ENCODE measurements around the gene MICB.

Gene MICB

DNA sequence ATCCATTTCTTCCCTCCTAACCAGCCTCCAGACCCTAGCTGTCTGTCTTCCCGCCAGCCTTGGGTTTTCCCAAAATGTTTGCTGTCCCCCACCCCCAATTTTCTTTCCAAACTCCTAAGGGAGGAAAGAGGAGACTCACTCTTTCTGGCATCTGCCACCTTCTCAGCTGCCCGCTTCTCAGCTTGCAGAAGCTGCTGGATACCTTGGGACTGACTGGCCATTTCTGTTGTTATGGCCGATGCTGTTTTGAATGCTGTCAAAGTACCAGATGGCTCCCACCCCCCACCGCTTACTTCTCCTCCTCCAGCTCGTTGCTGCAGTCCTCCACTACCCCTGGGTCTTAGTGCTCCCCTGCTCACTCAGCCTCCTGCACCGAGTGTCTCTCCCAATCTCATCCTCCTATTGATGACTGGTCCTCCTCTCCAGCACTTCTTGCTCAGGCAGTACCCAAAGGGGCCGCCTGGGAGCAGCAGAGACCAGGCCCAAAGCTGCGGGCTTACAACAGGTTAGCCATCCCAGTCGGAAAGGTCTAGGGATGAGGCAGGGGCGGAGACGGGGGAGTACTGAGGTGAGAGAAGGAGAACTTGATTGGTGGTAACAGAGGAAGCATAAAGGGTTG lies 48.5 kb downstream of the MICB start, which contains the start of gene ATP6V1G2:
Gene ATP6V1G2 (minus strand): TSS at position 270 of the 619 bp plus-strand sequence. CDS start 49 bp downstream, at position 221.
- peaks cover 65% of the 10 kb centered on the region for H3K4me1 ChIP-seq (ENCODE audit: control insufficient read depth, low read length)
- no peaks in the 10 kb centered on the region for H4K20me1 ChIP-seq (ENCODE audit: control insufficient read depth, insufficient read depth, low read depth, low read length)
- no peaks in the 10 kb centered on the region for H3K9me2 ChIP-seq (replicated peaks; ENCODE audit: control insufficient read depth, low read length)
- peak within 1 kb of the TSS; percentile 65 for H3K27ac ChIP-seq (ENCODE audit: low read depth, low read length)
- TF ChIP-seq EZH2phosphoT487 (IDR thresholded peaks at IDR 0.05; ENCODE audit: borderline replicate concordance, low read length): no peak
- TF ChIP-seq, protein P1, sequence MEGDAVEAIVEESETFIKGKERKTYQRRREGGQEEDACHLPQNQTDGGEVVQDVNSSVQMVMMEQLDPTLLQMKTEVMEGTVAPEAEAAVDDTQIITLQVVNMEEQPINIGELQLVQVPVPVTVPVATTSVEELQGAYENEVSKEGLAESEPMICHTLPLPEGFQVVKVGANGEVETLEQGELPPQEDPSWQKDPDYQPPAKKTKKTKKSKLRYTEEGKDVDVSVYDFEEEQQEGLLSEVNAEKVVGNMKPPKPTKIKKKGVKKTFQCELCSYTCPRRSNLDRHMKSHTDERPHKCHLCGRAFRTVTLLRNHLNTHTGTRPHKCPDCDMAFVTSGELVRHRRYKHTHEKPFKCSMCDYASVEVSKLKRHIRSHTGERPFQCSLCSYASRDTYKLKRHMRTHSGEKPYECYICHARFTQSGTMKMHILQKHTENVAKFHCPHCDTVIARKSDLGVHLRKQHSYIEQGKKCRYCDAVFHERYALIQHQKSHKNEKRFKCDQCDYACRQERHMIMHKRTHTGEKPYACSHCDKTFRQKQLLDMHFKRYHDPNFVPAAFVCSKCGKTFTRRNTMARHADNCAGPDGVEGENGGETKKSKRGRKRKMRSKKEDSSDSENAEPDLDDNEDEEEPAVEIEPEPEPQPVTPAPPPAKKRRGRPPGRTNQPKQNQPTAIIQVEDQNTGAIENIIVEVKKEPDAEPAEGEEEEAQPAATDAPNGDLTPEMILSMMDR (IDR thresholded peaks at IDR 0.05; ENCODE audit: low read depth, low read length, poor library complexity, severe bottlenecking): peak; percentile 99
- H3F3A ChIP-seq (ENCODE audit: control insufficient read depth, insufficient read depth): peaks cover 22% of the 10 kb centered on the region
- H3K4me3 ChIP-seq (ENCODE audit: low read length): peak within 1 kb of the TSS; percentile 81
- peak within 1 kb of the TSS; percentile 95 for H3K4me2 ChIP-seq (ENCODE audit: low read length)
- H3K27me3 ChIP-seq (ENCODE audit: control insufficient read depth, low read length): no peaks in the 10 kb centered on the region
- H3K9me3 ChIP-seq (ENCODE audit: control insufficient read depth, insufficient read depth, low read length): no peaks in the 10 kb centered on the region
- peaks cover 31% of the 10 kb centered on the region for H3K36me3 ChIP-seq (ENCODE audit: control insufficient read depth, low read length)
- H3K79me2 ChIP-seq (ENCODE audit: control insufficient read depth, low read length): peaks cover 33% of the 10 kb centered on the region

DNA sequence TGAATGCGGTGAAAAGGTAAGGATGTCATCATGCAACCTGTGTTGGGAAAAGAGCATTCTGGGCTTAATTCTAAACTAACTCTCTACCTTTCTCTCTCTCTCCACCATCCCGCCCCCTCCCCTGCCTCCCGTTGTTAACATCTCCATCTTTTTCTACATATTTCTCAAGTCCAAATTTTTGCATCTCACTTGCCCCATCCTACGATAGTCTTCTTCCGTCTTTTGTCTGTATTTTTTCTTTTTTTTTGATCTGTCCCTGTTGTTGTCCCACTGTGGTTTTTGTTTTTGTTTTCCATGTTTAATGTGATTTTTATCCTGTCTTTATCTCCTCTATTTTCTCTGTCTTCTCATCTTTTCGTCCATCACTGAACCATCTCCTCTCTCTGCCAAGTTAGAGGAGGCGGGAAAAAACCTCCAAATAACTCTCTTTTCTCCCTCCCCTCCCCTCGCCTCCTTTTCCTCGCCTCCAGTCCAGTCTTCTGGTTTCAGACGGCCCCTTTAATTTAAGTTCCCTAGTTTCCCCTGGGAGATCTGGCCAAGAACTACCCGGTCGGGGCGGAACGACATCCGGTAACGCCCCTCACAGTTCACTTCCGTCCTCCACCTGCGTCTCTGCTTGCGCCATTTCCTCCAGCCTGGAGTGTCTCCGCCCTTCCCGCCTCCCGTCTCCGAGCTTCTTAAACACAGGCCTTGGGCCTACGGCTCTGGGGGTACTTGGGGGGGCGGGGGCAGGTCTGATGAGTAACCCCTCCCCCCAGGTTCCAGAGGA lies 49.2 kb downstream of the MICB start, which contains the start of gene NFKBIL1:
Gene NFKBIL1 (plus strand): TSS at position 651 of the 769 bp plus-strand sequence. CDS start 87 bp downstream, at position 738.
- peak within 1 kb of the TSS; percentile 65 for H3K27ac ChIP-seq (ENCODE audit: low read depth, low read length)
- peaks cover 26% of the 10 kb centered on the region for H3K79me2 ChIP-seq (ENCODE audit: control insufficient read depth, low read length)
- peaks cover 66% of the 10 kb centered on the region for H3K4me1 ChIP-seq (ENCODE audit: control insufficient read depth, low read length)
- H3F3A ChIP-seq (ENCODE audit: control insufficient read depth, insufficient read depth): peaks cover 22% of the 10 kb centered on the region
- H3K9me3 ChIP-seq (ENCODE audit: control insufficient read depth, insufficient read depth, low read length): no peaks in the 10 kb centered on the region
- peak within 1 kb of the TSS; percentile 95 for H3K4me2 ChIP-seq (ENCODE audit: low read length)
- TF ChIP-seq, protein P1 (IDR thresholded peaks at IDR 0.05; ENCODE audit: low read depth, low read length, poor library complexity, severe bottlenecking): peak; percentile 8
- TF ChIP-seq EZH2phosphoT487 (IDR thresholded peaks at IDR 0.05; ENCODE audit: borderline replicate concordance, low read length): no peak
- peak within 1 kb of the TSS; percentile 81 for H3K4me3 ChIP-seq (ENCODE audit: low read length)
- H3K36me3 ChIP-seq (ENCODE audit: control insufficient read depth, low read length): peaks cover 26% of the 10 kb centered on the region
- no peaks in the 10 kb centered on the region for H4K20me1 ChIP-seq (ENCODE audit: control insufficient read depth, insufficient read depth, low read depth, low read length)
- no peaks in the 10 kb centered on the region for H3K9me2 ChIP-seq (replicated peaks; ENCODE audit: control insufficient read depth, low read length)
- no peaks in the 10 kb centered on the region for H3K27me3 ChIP-seq (ENCODE audit: control insufficient read depth, low read length)

DNA sequence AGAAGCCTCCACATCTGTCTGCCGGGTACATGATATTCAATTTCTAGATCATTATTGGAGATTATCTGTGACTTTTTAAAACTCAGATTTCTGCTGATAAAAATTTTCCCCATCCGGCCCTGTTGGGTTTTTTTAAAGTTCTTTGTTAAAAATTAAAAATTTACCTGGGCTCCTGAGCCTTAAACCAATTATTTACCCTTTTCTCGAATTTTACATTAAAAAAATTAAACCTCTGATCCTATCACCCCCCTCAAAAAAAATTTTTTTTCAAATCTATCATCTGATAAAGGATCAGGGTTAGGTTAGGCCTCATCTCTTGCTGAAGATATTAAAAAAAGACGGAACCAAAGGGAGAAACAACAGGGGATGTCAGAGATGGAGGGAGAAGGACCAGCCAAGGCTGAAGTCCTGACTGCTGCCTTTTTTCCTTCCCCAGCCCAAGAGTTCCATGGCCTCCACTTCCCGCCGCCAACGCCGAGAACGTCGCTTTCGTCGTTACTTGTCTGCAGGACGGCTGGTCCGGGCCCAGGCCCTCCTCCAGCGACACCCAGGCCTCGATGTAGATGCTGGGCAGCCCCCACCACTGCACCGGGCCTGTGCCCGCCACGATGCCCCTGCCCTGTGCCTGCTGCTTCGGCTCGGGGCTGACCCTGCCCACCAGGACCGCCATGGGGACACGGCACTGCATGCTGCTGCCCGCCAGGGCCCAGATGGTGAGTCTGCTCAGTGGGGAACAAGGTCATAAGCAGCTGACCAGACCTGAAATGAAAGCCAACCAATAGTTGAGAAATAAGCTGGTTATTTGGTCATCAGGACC lies 50.0 kb downstream of the MICB start:
- Histone ChIP-seq H3K4me2 (ENCODE audit: low read length) (peak overlapping the region; percentile 95), H3K4me3 (ENCODE audit: low read length) (peak overlapping the region; percentile 81), H4K20me1 (ENCODE audit: control insufficient read depth, insufficient read depth, low read depth, low read length) (no peaks in the 10 kb centered on the region), H3K27me3 (ENCODE audit: control insufficient read depth, low read length) (no peaks in the 10 kb centered on the region), H3K9me3 (ENCODE audit: control insufficient read depth, insufficient read depth, low read length) (no peaks in the 10 kb centered on the region), H3K9me2 (replicated peaks; ENCODE audit: control insufficient read depth, low read length) (no peaks in the 10 kb centered on the region), H3F3A (ENCODE audit: control insufficient read depth, insufficient read depth) (peaks cover 22% of the 10 kb centered on the region), H3K79me2 (ENCODE audit: control insufficient read depth, low read length) (peaks cover 18% of the 10 kb centered on the region), H3K36me3 (ENCODE audit: control insufficient read depth, low read length) (peaks cover 18% of the 10 kb centered on the region), H3K4me1 (ENCODE audit: control insufficient read depth, low read length) (peaks cover 62% of the 10 kb centered on the region), H3K27ac (ENCODE audit: low read depth, low read length) (peak overlapping the region; percentile 65)
- TF ChIP-seq, protein P1 (IDR thresholded peaks at IDR 0.05; ENCODE audit: low read depth, low read length, poor library complexity, severe bottlenecking): no peak
- TF ChIP-seq EZH2phosphoT487 (IDR thresholded peaks at IDR 0.05; ENCODE audit: borderline replicate concordance, low read length): no peak

Data from DOHH2 (cell line).